Measurements from ENCODE around the gene MRPS5.

The MRPS5 gene

GRCh38 chr2:95059656-95060370 is 61.8 kb downstream of the MRPS5 start:
- no peak for DNase-seq

DNA sequence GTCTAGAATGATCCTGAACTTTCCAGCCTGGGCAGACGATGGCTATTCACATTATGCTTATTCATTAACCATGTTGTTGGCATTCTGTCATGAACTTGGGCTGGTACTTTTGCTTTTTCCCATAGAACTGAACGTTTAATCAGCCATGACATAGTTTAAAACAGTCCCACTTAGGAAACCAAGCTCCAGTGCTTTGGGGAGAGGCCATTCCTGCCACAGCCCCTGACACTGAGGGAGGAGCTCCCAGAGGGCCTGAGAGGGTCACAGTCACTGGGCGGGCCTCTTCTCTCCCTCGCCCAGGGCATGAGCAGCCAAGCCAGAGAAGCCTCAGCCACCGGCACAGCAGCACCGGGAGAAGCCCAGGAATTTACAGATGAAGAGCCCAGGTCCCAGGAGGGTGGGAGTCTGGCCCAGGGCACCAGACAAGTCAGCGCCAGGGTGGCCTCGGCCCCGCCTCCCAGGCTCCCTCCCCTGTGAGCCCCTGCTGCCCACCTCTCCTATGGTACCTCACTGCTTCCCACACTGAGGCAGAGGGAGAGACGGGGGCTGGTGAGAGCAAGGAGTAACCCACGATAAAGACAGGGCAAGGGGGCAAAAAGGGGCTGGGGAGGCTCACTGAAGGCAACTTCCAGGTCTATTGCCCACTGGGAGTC is 62.5 kb downstream of the MRPS5 start:
- no peak for DNase-seq

GRCh38 chr2:95058466-95058988 is 63.1 kb downstream of the MRPS5 start:
- no peak for DNase-seq

DNA sequence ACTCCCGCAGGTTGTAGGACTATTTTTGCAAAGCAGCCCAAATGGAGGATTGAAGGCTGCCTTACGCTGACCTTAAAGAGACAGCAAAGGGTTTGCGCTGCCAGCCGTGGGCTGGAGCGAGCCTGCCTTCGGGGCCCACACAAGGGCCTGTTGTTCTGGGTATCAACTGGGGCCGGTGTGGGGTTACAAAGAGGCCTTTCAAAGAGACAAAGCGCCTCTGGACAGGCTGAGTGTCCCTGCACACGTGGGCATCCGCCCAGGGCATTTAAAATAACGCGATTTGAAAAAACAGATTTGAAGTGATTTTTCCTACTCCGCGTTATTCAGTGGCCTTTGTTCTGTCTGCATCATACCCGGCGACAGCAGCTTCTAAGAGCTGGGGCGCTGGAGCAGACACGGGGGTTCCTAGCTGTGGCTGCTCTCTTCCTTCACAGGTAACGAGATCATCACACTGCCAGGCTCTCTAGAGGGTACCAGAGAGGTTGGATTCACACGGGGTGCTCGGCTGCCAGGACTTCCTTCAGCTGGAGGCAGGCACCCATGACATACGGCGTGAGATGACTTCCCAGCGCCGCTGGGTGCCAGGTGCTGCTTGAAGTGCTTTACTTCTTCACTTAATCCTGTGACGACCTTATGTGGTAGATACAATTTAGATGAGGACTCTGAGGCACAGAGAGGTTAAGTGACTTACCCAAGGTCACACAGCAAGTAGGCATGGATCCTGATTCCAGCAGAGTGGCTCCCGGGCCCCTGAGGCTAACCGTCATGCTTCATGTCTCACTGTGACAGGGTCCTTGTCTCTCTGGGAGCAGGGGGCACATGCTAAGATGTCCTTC is 63.9 kb downstream of the MRPS5 start:
- no peak for DNase-seq

- no peak for DNase-seq
These were observed 64.8 kb downstream of the MRPS5 start for GRCh38 chr2:95056461-95057459.

GRCh38 chr2:95056044-95056443 is 65.6 kb downstream of the MRPS5 start:
- no peak for DNase-seq

DNA sequence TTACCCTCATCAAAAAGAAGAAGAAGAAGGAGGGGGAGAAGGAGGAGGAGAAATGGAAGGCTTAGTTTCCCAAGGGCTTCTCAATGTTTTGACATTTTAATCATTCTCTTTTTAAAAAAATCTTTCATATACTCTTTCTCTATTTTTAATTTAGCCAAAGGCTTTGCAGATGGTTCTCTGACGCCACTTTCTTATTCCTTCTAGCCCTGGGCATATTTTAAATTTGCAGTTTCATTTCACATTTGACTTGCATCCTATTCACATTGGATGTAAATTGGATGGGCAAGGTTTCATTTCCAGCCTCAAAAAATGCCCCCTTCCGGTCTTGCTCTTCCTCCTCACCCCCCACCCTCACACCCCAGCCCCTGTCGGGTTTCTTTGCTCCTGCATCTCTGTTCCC is 66.3 kb downstream of the MRPS5 start:
- DNase-seq = no peak

GRCh38 chr2:95054016-95054415 is 67.6 kb downstream of the MRPS5 start:
- no peak for DNase-seq

DNA sequence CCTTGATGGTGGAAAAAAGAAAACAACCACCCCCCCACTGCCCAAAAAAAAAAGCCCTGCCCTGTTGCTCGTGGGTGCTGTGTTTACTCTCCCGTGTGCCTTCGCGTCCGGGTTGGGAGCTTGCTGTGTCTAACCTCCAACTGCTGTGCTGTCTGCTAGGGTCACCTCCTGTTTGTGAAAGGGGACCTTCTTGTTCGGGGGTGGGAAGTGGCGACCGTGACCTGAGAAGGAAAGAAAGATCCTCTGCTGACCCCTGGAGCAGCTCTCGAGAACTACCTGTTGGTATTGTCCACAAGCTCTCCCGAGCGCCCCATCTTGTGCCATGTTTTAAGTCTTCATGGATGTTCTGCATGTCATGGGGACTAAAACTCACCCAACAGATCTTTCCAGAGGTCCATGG is 68.1 kb downstream of the MRPS5 start:
- DNase-seq = no peak

DNA sequence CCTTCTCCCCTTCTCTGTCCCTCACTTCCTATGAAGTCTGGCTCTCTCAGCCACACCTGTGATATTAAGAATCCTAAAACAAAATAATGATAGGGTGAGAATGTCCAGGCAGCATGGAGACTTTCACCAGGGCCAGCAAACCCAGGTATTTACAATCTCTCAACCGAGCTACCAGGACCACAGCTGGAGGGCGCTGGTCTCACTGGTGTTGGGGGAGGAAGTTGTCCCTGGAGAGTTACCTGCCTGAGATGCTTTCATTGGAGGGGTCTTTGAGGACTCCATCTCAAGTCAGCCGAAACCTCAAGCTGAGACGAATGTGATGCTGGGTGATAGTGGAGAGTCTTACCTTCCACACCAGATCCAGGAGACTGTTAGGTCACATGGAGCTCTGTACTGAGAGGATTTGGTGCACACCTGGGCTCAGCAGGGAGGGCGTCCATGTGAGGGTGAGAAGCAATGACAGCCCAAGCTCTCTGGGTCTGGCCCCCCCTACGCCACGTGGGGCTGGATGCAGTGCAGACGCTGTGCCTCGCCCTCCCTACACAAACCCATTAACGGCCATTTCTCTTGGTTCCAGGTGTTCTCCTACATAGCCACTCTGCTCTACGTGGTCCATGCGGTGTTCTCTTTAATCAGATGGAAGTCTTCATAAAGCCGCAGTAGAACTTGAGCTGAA is 68.7 kb downstream of the MRPS5 start:
- DNase-seq = no peak

GRCh38 chr2:95052307-95052706 is 69.3 kb downstream of the MRPS5 start:
- no peak for DNase-seq

DNA sequence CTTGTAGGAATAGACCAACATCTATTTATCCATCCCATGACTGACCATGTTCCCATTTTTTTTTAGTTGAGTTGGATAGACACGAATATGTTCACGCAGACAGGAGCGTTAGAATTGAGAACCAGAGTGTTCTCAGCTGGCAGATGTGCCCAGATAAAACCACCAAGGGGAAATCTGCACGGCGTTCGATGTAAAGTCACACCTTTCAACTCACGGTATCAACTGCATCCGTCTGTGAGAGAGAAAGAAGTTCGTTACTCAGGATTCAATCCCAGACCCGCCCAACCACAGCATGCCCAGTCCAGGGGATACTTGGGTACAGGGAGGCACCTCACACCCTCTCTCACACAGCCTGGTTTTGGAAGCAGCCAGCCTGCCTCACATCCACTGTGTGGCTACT is 70.0 kb downstream of the MRPS5 start:
- DNase-seq = no peak

GRCh38 chr2:95050385-95051300 is 71.0 kb downstream of the MRPS5 start:
- DNase-seq = no peak

- DNase-seq = no peak
These were observed 71.6 kb downstream of the MRPS5 start for GRCh38 chr2:95049961-95050360.

- no peak for DNase-seq
These were observed 72.0 kb downstream of the MRPS5 start for GRCh38 chr2:95049683-95049955.

DNA sequence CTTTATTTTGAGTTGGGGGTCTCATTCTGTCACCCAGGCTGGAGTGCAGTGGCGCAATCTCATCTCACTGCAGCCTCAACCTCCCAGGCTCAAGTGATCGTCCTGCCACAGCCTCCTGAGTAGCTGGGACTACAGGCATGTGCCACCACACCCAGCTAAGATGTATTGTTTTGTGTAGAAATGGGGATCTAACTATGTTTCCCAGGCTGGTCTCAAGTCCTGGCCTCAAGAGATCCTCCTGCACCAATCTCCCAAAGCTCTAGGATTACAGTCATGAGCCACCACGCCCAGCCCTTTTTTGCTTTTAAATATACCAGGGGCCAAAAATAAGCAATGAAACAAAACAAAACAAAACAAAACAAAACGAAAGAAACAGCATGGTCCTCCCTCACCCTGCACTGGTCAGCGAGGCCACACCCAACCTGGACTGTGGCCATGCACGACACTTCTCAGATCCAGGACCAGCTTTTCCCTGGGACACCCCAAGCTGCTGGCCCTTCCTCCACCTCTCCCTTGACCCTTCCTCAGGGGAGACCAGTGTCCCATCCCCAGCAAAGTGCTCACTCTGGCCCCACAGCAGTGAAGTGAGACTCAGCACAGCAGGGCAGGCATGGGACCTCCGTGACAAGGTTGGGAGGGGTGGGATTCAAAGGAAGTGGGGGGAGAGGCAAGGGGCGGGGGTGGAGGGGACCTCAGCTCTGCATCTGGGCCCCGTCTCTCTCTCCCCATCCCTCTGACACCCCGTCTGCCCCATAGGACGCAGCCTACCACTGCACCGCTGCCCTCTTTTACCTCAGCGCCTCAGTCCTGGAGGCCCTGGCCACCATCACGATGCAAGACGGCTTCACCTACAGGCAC is 72.6 kb downstream of the MRPS5 start:
- DNase-seq = no peak

GRCh38 chr2:95047629-95048510 is 73.7 kb downstream of the MRPS5 start:
- no peak for DNase-seq

DNA sequence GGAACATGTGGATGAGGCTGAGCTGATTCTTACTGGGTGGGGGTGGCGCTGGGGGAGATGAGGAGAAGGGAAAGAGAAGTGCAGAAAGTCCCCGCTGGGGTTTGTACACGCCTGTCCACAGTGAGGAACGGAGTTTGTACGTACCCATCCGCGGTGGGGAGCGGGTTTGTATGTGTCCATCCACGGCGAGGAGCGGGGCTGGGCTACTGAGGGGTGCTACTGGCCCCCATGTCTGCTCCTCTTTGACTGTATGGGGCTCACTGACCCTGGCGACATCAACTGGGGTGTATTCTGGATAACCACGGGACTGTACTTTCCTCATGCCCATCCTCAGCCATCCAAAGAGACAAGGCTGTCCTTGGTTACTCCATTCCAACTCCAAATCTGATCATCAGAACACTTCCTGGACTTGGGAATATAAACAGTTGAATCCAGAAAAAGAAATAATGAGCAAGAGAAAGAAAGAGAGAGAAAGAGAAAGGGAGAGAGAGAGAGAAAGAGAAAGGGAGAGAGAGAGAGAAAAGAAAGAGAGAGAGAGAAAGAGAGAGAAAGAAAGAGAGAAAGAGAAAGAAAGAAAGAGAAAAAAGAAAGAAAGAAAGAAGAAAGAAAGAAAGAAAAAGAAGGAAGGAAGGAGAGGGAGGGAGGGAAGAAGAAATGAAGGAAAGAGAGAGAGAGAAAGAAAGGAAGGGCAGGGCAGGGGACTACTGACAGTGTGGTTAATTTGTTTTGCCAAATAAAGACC is 75.1 kb downstream of the MRPS5 start:
- no peak for DNase-seq
